DND-41 (cell line): ENCODE data around the gene PSME3IP1.

Experiments used
- ATAC-seq: fragments of 200-7000 bp; cut with Tn5 transposase; 3 replicates; pipeline ENCODE4 v1.9.1; 2021; ENCODE audit warnings: low read depth; ENCODE audit not compliant: insufficient read depth
- DNase-seq: peaks from one replicate; pipeline ENCODE4 v3.0.0-alpha.2; 2020
- H2AFZ ChIP-seq: 2 replicates; pipeline ENCODE4 v1.6.0; 2012; ENCODE audit warnings: low read depth, low read length
- H3K27ac ChIP-seq: 2 replicates; pipeline ENCODE4 v1.5.1; 2012; ENCODE audit warnings: low read length, inconsistent platforms
- H3K27me3 ChIP-seq: fragments of 200-600 bp; sonication (generic); 2 replicates; pipeline ENCODE4 v1.6.0; 2012; ENCODE audit warnings: low read length, mild to moderate bottlenecking, inconsistent platforms; ENCODE audit not compliant: insufficient read depth, poor library complexity
- H3K36me3 ChIP-seq: 2 replicates; pipeline ENCODE4 v1.5.1; 2012; ENCODE audit warnings: low read length, inconsistent platforms; ENCODE audit not compliant: insufficient read depth
- H3K4me1 ChIP-seq: 2 replicates; pipeline ENCODE4 v1.5.1; 2012; ENCODE audit warnings: mild to moderate bottlenecking, low read length; ENCODE audit not compliant: insufficient read depth
- H3K4me2 ChIP-seq: 2 replicates; pipeline ENCODE4 v1.6.0; 2012; ENCODE audit warnings: mild to moderate bottlenecking, moderate library complexity, low read length, inconsistent platforms; ENCODE audit not compliant: insufficient read depth
- H3K4me3 ChIP-seq, 2 experiments: fragments of 200-600 bp in 1 of 2; shearing (Covaris generic) in 1 of 2; 2 replicates each; pipeline ENCODE4 v1.5.1; 2012 to 2016; ENCODE audit warnings: inconsistent platforms in 2 of 2, low read length in 2 of 2, mild to moderate bottlenecking in 2 of 2, low read depth in 1 of 2, moderate library complexity in 1 of 2
- H3K79me2 ChIP-seq: 2 replicates; pipeline ENCODE4 v1.6.0; 2012; ENCODE audit warnings: low read length, inconsistent platforms; ENCODE audit not compliant: insufficient read depth
- H3K9ac ChIP-seq: 2 replicates; pipeline ENCODE4 v1.6.0; 2012; ENCODE audit warnings: low read depth, mild to moderate bottlenecking, inconsistent platforms, low read length, moderate library complexity
- H3K9me3 ChIP-seq: 2 replicates; pipeline ENCODE4 v1.5.1; 2012; ENCODE audit warnings: low read length, moderate library complexity, mild to moderate bottlenecking, inconsistent platforms; ENCODE audit not compliant: insufficient read depth, severe bottlenecking
- H4K20me1 ChIP-seq: 2 replicates; pipeline ENCODE4 v1.6.0; 2012; ENCODE audit warnings: low read length; ENCODE audit not compliant: insufficient read depth
- EZH2 ChIP-seq: IDR thresholded peaks from 3 replicates; pipeline ENCODE4 v1.6.1; 2012; ENCODE audit warnings: borderline replicate concordance, low read depth, mild to moderate bottlenecking, moderate library complexity, low read length, inconsistent platforms; ENCODE audit not compliant: severe bottlenecking
- TF ChIP-seq, protein P1 (sequence below): IDR thresholded peaks from 2 replicates; pipeline ENCODE4 v1.5.1; 2012; ENCODE audit warnings: borderline replicate concordance, low read length, moderate library complexity, mild to moderate bottlenecking; ENCODE audit not compliant: poor library complexity, severe bottlenecking; ENCODE audit errors: extremely low read depth

The PSME3IP1 gene

DNA sequence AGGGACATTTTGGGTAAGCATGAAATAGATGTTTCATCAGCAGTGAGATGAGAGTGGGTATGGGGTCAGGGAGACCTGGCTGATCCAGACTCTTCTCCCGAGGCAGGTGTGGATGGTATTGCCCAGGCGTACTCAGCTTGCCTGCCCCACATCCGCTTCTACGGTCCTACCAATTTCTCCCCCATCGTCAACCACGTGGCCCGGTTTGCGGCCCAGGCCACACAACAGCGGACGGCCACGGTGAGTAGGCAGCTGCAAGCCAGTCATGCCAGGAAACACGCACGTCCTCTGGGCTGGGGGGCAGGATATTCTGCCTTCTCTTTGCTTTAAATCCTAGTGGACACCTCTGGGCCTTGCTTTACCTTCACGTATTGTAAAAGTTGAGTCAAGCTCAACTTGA, 48.8 kb downstream of the PSME3IP1 start:
- TF ChIP-seq EZH2 = no peak
- TF ChIP-seq, protein P1, sequence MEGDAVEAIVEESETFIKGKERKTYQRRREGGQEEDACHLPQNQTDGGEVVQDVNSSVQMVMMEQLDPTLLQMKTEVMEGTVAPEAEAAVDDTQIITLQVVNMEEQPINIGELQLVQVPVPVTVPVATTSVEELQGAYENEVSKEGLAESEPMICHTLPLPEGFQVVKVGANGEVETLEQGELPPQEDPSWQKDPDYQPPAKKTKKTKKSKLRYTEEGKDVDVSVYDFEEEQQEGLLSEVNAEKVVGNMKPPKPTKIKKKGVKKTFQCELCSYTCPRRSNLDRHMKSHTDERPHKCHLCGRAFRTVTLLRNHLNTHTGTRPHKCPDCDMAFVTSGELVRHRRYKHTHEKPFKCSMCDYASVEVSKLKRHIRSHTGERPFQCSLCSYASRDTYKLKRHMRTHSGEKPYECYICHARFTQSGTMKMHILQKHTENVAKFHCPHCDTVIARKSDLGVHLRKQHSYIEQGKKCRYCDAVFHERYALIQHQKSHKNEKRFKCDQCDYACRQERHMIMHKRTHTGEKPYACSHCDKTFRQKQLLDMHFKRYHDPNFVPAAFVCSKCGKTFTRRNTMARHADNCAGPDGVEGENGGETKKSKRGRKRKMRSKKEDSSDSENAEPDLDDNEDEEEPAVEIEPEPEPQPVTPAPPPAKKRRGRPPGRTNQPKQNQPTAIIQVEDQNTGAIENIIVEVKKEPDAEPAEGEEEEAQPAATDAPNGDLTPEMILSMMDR = no peak
- H3K4me2 ChIP-seq = no peak overlapping the region
- ATAC-seq = no peak
- no peak overlapping the region for H3K9ac ChIP-seq
- no peaks in the 10 kb centered on the region for H3K36me3 ChIP-seq
- H3K27me3 ChIP-seq = no peaks in the 10 kb centered on the region
- no peak for DNase-seq
- H3K4me1 ChIP-seq = peaks cover 11% of the 10 kb centered on the region
- H4K20me1 ChIP-seq = no peaks in the 10 kb centered on the region
- H3K79me2 ChIP-seq = no peaks in the 10 kb centered on the region
- no peak overlapping the region for H3K4me3 ChIP-seq
- no peaks in the 10 kb centered on the region for H3K9me3 ChIP-seq
- H2AFZ ChIP-seq = no peak overlapping the region
- H3K27ac ChIP-seq = no peak overlapping the region

DNA sequence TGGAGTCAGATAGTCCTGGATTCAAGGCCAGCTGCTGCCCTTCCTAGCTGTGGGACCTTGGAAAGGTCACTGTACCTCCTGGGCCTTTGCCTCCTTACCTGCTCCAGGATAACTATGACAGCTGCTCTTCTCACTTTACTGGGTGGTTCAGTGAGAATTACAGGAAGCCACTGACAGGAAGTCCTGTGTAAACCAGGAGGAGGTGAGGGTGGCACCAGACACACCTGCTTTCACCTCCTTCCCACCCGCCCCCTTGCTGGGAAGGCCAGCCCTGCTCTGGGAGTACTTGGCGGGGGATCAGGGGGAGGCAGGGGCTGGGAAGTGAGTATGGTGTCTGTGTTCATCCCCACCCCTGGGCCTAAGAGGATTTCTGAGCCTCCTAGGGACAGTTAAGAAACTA, 50.9 kb downstream of the PSME3IP1 start:
- Histone ChIP-seq H3K79me2 (no peaks in the 10 kb centered on the region), H3K36me3 (no peaks in the 10 kb centered on the region), H3K4me1 (no peaks in the 10 kb centered on the region), H3K27me3 (no peaks in the 10 kb centered on the region), H2AFZ (no peak overlapping the region), H3K4me2 (no peak overlapping the region), H3K9me3 (no peaks in the 10 kb centered on the region), H3K9ac (no peak overlapping the region), H3K27ac (no peak overlapping the region), H3K4me3 (no peak overlapping the region), H4K20me1 (no peaks in the 10 kb centered on the region)
- DNase-seq (no peak), ATAC-seq (peak; percentile 53; the same call in 2 of the 3 replicates)
- TF ChIP-seq, protein P1 = no peak
- TF ChIP-seq EZH2 = no peak

DNA sequence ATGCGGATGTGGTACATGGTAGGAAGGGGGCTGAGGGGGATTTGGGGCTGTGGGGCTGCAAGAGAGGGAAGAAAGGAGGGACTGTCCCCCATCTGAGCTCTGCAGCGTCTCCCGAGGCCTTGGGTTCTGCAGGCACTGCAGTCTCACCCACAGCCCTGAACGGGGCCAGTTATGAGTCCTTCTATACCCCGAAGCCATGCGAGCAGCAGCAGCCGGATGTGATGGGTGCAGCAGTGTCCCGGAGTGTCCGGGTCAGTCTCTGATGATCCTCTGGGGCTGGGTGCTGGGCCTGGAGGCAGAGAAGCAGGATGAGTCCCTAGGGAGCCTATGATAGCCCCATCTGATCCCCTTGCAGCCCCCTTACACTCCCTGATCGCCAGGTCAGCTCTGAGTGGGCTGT, 52.0 kb downstream of the PSME3IP1 start:
- Histone ChIP-seq H3K36me3 (no peaks in the 10 kb centered on the region), H2AFZ (no peak overlapping the region), H3K4me1 (no peaks in the 10 kb centered on the region), H4K20me1 (no peaks in the 10 kb centered on the region), H3K27ac (no peak overlapping the region), H3K27me3 (no peaks in the 10 kb centered on the region), H3K79me2 (no peaks in the 10 kb centered on the region), H3K9ac (no peak overlapping the region), H3K4me2 (no peak overlapping the region), H3K9me3 (no peaks in the 10 kb centered on the region), H3K4me3 (no peak overlapping the region)
- ATAC-seq (no peak), DNase-seq (no peak)
- TF ChIP-seq EZH2 = no peak
- TF ChIP-seq, protein P1 = no peak

DNA sequence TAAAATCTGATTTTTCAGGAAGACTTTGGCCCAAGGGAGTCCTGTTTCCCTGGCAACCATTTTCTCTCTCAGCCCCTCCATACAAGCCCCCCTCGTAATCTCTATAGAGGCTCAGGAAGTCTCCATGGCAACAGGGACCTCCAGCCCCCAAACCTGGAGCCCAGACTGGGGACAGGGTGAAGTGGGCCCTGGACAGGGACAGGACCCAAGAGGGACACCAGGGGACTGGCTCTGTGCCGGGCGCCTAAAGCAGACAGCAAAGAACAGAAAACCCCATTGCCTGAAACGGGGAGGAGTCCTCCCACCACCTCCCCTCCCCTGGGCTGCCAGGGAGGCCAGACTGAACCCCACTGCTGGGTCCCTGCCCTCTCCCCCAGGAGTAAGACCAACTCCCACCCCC, 52.8 kb downstream of the PSME3IP1 start:
- Histone ChIP-seq H3K9ac (no peak overlapping the region), H3K27me3 (no peaks in the 10 kb centered on the region), H3K9me3 (no peaks in the 10 kb centered on the region), H3K4me1 (no peaks in the 10 kb centered on the region), H3K79me2 (no peaks in the 10 kb centered on the region), H3K4me3 (no peak overlapping the region), H2AFZ (no peak overlapping the region), H4K20me1 (no peaks in the 10 kb centered on the region), H3K27ac (no peak overlapping the region), H3K4me2 (no peak overlapping the region), H3K36me3 (no peaks in the 10 kb centered on the region)
- TF ChIP-seq EZH2 = no peak
- TF ChIP-seq, protein P1 = no peak
- DNase-seq = no peak
- ATAC-seq = no peak
